Measurements from ENCODE around the gene STH. TPM values are rescaled to one million over a fixed set of nuclear protein-coding genes. Genes with fewer than 3 reads are reported as not detected.
A peak's percentile ranks its signal among the peaks of the same experiment; 100 is the strongest.

Gene STH
- total RNA-seq, 1 experiment from 2014 or later: not detected

DNA sequence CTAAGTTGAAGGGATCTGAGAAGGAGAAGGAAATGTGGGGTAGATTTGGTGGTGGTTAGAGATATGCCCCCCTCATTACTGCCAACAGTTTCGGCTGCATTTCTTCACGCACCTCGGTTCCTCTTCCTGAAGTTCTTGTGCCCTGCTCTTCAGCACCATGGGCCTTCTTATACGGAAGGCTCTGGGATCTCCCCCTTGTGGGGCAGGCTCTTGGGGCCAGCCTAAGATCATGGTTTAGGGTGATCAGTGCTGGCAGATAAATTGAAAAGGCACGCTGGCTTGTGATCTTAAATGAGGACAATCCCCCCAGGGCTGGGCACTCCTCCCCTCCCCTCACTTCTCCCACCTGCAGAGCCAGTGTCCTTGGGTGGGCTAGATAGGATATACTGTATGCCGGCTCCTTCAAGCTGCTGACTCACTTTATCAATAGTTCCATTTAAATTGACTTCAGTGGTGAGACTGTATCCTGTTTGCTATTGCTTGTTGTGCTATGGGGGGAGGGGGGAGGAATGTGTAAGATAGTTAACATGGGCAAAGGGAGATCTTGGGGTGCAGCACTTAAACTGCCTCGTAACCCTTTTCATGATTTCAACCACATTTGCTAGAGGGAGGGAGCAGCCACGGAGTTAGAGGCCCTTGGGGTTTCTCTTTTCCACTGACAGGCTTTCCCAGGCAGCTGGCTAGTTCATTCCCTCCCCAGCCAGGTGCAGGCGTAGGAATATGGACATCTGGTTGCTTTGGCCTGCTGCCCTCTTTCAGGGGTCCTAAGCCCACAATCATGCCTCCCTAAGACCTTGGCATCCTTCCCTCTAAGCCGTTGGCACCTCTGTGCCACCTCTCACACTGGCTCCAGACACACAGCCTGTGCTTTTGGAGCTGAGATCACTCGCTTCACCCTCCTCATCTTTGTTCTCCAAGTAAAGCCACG lies 28.3 kb downstream of the STH start:
- DNase-seq (ENCODE audit: low spot score): no peak

DNA sequence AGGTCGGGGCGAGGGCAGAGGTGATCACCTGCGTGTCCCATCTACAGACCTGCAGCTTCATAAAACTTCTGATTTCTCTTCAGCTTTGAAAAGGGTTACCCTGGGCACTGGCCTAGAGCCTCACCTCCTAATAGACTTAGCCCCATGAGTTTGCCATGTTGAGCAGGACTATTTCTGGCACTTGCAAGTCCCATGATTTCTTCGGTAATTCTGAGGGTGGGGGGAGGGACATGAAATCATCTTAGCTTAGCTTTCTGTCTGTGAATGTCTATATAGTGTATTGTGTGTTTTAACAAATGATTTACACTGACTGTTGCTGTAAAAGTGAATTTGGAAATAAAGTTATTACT lies 28.9 kb downstream of the STH start:
- no peak for DNase-seq (ENCODE audit: low spot score)

DNA sequence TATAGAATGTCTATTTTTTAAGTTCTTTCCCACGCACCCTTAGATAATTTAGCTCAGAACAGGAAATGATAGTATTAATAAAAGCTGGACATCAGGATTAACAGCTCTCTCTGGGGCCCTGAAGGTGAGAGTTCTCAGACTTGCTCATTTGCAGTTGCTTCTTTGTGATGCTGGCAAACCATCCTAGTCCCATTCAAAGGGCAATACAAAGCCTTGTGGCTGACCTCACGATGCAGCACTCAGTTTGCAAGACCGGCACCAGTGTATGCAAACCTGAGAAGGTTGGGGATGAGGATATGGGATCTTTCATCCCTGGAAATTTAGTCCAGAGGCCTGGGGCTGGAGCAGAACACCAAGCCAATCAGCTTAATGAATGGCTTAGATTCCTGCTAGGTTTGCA lies 29.3 kb downstream of the STH start:
- DNase-seq (ENCODE audit: low spot score): no peak

DNA sequence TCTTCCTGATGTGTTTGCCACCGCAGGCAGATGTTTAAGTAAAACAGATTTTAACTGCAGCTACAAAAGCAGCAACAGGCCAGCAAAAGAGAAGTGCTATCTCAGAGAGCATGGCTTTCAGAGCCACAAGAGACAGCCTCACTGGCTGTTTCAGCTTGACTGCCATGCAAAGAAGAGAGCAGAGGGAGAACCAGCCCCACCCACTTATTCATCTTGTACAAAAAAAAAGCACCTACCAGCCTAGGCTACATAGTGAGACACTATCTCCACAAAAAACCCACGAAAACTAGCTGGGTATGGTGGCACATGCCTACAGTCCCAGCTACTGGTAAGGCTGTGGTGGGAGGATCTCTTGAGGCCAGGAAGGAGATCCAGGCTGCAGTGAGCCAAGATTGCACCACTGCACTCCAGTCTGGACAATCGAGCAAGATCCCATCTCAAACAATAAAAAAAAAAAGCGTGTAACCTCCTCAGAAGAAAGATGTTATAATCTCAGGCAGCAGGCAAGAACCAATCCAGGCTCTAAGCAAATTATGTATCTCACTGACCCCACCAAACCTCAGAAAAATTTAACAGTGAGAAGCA lies 30.0 kb downstream of the STH start:
- DNase-seq (ENCODE audit: low spot score): no peak

DNA sequence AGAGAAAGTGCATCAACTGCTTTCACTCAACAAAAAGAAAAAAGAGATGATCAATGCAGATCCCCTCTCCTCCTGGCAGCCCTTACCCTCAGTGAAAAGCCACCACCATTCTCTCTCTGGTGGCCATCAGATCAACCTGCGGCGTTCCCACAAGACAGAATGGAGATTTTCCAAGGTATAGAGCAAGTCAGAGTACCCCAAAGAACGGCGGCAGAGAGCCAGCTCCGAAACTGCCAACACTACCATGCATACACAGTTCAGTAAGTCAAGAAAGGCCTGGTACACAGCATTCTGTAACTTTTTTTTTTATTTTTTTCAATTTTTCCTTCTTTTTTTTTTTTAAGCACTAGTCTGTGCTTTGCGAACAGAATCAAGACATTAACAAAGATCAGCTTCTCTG lies 30.6 kb downstream of the STH start:
- no peak for DNase-seq (ENCODE audit: low spot score)

DNA sequence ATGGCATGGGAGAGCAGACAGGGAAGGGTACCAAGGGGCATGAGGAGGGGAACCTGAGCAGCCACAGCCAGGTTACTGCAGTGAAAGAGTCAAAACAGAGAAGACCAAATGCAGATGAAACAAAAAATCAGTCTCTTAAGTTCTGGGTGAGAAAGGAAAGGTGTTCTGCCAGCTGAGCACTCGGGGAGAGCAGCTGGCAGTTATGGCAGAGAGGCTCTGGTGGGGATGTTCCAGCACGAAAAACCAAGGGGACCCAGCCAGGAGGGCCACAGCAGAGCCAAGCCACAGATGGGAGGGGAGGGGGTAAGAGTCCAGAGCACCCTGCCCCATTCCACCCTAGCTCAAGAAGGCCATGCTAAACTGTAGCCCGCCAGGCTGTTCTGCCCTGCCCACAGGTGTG lies 31.7 kb downstream of the STH start:
- DNase-seq (ENCODE audit: low spot score): no peak

DNA sequence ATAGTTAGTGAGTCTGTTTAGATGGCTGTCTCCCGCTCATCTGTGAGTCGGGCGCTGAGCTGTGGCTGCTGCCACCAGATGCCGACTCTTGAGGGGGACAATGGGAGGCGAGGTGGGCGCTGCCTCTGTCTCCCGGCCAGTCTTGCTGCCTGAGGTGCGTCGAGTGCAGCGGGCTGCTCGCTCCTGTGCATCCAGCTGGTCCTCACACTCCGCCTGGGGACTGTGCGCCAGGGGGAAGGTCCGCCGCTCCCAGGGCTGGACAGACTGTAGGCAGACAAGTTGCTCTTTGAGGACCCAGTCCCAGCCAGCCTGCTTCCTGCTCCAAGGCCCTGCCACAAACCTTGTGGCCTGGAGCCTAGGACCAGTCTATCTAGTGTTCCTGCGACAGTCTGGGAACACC lies 32.4 kb downstream of the STH start:
- no peak for DNase-seq (ENCODE audit: low spot score)

DNA sequence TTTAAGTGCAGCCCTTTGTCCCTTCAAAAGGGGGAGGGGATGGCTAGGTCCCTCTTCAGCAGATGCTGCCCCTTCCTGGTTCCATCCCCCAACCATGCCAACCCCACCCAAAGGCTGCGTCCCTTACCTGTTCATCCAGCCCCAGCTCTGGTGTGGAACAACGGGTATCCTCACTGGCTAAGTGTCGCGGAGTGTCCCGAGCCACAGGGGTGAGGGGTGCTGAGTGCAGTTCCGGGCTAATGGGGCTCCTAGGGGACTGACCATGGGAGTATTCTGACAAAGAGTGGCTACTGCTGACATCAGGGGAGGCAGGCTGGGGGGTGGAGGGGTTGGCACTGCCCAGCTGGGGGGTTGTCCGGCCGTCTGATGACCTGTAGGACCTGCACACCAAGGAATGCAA lies 32.9 kb downstream of the STH start:
- DNase-seq (ENCODE audit: low spot score): no peak

DNA sequence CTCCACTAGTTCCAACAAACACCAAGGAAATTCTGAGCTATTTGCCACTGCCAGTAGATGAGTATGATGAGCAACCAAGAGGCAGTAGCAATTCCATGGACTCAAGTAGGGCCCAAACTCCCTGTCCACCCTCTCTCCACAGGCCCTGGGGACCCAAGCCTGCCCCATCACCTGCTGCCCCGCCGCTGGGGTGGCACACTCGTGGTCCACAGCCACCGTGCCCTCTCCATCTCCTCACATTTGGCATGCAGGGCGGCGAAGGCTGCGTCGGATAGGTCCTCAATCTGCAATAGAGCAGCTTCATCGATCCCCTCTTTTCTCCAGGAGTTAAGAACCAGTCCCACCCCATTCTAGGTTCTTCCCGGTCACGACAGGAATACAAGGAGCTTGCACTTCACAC lies 33.9 kb downstream of the STH start:
- no peak for DNase-seq (ENCODE audit: low spot score)

DNA sequence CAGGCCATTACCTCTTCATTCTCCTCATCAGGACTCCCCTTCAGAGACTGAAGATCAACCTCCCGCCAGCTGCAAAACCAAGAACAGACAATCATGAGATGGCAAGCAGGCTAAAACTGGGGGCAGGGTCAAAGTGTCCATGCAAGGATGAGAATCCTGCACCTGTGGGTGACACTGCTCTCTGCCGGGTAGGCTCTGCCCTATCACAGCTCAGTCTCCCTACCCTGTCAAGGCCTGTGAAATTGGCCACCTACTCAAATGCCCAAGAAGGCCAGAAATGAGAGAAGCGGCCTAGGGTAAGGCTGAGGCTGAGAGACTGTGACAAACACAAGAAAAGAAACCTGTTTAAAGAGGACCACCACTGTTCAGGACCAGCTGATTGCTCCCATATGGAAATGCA lies 34.3 kb downstream of the STH start:
- DNase-seq (ENCODE audit: low spot score): no peak

DNA sequence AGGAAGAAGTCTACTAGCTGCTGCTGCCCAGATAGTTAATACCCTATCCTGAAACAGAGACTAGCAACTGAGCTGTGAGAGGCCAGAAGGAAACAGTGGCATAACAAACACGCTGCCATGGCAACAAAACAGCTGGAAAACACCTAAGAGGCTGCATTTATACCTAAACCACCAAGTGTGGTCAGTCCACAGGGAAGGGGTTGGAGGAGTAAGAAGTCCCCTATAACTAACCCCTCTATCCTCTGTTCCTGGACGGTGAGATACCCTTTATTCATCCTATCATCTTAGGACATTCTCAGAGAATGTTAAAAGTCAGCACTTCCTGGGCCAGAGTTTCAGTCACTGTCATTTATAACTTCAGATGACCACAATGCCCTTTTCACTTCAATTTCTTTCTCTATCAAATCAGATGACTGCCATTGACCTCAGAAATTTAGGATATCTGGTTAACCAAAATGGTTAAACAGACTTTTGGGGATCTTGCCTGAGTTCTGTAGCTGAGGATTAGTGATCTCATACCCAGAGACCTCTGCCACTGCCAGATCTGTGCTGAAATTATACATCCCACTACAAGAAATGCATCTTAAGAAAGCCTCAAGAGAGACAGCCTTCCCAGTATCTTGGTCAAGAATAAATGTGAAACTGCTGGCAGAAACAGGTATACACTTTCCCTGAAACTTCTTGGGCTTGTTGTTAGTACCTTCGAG lies 36.2 kb downstream of the STH start:
- no peak for DNase-seq (ENCODE audit: low spot score)

DNA sequence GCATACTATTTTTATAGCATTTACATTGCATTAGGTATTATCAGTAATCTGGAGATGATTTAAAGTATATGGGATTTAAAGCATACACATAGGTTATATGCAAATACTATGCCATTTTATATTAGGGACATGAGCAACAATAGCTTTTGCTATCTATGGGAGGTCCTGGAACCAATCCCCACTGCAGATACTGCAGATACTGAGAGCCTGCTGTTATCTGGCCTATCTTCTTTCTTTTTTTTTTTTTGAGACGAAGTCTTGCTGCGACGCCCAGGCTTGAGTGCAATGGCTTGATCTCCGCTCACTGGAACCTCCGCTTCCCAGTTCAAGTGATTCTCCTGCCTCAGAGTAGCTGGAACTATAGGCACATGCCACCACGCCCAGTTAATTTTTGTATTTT lies 37.4 kb downstream of the STH start:
- DNase-seq (ENCODE audit: low spot score): no peak

DNA sequence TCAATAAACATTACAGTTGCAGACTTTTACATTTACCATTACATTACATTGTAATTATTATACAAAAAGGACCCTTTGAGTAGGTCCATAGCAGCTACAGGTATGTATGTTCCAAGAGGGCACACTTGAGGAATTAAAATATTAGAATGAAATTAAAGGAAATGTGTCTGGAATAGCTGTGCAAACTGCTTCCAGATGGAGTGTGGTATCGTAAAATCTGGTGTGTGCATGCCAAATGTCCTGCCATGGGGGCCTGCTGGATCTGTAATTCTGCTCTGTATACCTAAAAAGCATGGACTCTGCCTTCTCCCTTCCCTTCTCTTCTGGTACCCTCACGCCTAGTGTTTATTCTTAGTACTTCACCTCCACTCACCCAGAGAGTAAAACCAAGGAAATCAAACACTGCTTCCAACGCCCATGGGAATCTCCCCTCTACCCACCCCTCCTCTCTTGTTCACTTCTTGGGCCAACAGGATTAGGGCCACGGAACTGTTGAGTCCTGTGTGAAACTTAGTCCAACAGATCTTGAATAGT lies 38.7 kb downstream of the STH start:
- no peak for DNase-seq (ENCODE audit: low spot score)

DNA sequence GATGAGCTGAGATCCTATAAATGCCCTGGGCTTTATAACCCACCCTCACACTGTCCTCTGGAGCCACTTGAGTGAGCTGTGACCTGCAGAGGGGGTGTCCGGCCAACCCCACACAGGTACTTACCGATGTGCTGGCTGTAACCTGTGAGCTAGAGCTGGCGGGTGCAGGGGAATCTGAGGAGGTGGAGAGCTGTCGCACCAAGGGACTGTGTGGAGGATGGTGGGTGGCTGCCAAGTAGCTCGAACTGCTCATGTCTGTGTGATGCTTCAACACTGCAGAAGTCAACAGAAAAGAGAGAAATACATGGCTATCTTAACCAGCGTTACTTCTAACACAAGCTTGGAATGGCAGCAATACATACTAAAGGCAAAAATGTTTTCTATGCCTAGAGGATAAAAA lies 39.4 kb downstream of the STH start:
- DNase-seq (ENCODE audit: low spot score): no peak

DNA sequence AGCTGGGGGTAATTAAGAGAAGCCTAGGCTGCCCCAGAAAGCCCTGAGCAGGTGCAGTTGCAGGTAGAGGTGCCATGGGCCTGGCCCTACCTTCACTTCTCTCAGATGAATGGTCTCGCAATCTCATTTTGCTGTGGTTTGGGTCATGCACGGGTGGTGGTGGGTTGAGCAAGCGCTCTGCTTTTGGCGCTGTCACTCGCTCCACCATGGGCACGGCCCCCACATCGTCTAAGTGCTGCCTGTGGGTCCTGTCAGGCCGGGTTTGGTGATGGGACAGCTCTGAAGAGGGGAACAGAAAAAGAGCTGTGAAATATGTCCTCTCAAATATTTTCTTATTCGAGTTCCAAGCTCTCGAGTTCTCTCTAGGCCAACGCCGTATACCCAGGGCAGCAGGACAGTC lies 39.9 kb downstream of the STH start:
- no peak for DNase-seq (ENCODE audit: low spot score)

DNA sequence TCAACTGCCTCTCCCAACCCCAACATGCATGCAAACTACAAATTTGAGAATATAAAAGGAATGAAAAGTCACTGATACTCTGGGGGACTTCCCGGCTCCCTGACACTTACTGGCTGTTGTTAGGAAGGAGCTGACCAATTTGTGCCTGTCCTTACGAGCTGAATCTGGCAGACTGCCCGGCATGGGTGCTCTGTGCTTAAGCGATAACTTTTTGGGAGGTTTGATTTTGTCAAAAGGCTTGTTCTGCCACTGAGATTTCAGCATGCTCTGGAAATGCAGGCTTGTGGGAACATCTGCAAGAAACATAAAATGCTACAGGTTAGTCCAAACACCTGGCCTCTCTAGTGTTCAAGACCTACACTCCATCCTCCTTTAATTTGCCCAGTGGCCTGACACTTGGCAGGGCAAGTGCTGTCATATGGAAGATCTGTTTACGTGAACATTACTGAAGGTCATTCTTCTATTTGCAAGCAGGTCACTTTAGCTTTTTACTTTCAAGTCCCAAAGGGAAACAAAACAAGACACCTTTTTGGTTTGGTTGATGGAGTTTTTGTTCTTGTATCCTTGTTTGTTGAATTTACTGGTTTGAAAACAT lies 40.6 kb downstream of the STH start:
- no peak for DNase-seq (ENCODE audit: low spot score)

DNA sequence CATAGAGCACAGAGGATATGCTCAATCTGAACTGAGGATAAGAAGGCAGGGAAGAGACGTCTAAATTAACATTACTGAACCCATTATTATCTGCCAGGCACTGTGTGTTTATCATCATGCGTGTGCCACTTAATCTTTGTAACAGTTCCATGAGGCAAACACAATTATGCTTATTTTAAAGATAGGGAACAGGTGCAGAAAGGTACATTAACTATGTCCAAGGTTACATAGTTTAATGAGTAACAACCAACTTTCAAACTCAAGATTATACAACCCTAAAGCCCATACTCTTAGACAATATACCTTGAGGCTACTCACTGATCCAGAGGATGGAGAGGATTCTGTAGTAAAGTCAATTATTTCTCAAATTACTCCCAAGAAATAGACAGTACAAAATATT lies 43.2 kb downstream of the STH start:
- no peak for DNase-seq (ENCODE audit: low spot score)

DNA sequence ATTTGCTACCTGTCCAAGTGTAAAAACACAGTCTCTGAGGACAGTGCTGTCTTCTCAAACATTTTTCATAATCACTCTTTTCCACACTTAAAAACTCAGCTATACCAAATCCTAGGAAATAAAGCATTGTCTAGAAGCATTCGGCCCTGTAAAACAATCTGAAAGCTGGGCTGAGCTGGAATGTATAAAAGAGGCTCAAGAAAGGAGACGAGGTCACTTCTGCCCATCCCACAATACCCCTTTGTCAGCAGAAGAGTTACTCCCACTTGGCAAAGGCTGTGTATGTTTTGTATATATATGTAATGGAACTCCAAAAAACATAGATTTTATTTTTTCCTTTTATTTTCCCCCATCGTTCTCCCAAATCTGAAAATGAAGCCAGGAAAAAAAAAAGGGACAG lies 43.9 kb downstream of the STH start:
- DNase-seq (ENCODE audit: low spot score): no peak

DNA sequence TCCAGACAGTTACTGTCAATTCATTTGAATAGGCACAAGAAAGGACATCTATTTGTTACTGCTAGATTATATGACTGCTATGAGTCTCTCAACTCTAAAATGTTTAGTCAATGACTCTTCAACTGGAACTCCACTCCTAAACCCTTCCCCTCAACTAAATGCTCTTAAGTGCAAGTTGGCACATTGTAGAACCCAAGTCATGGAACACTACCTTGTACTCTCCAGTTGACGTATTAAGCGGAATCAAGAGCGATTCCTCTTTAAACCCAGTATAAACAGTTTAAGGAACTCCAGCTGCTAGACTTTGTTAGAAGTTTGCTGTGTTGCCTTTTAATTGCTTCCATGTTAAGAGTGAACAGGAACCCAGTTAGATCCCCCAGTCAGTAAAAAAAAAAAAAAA lies 44.6 kb downstream of the STH start:
- no peak for DNase-seq (ENCODE audit: low spot score)

DNA sequence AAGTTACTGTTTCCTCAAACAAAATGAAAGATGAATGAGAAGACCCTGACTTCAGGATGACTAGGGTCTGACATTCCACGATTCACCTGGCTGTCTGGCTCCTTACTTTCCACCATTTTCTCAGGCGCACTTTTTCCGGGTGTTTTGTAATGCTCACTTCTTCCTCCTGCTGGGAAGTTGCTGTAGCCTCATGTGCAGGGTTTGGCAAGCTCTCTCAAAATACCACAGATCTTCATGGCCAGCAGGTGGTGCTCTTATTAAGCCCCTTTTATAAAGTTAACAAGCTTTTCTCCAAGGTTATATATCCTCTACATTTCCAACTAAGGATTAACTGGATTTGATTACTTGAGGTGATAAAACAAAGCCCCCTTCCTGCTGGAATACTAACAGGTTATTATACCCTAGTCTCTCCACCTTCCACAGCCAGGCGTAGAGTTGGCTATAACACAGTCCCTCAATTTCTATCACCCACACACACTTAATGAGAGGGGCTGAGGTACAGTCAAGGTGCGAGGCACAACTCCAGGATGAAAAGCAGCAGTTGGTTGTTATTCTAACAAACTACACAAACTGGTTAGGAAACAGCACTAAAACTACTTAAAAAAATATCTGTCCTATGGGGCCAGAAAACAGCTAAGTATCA lies 45.4 kb downstream of the STH start:
- DNase-seq (ENCODE audit: low spot score): peak; percentile 87

DNA sequence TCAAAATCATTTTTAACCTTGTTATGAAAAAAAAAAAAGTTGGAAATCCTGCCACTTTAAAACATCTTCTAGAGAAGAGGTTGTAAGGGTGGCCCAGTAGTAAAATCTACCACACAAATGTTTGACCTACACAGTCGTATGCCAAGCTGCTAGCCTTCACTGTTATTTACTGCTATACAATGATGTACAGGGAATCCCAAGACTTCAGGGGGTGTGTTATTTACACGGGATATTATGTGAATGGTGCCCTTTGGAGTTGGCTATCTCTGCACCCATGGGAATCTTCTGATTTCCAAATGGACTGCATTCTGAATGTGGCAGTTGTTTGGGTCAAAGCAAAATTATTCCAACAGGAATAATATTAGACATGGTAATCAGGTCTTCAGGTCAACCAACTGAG lies 45.9 kb downstream of the STH start:
- DNase-seq (ENCODE audit: low spot score): no peak

DNA sequence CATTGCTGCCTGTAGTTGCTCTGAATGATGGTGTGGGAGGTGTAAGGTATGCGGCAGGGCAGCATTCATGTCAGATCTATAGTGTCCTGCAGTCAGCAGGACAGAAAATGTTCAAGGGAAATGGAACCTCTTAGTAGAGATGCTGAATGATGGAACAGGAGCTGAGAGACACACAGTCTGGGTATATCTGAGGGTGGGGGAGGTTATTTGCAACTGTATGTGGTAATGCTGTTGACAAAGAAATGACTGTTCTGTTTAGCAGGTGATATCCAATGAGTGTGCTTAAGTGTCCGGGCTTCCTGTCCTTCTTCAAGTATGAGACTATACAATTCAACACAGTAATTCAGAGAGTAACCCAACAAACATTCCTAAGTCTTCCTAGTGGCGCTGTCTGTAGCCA lies 46.6 kb downstream of the STH start:
- no peak for DNase-seq (ENCODE audit: low spot score)
